ENCODE data around the gene GLYATL3. TPM values are rescaled to one million over a fixed set of nuclear protein-coding genes. Genes with fewer than 3 reads are reported as not detected.

GLYATL3 gene
- total RNA-seq, 4 donors from 2014 or later = not detected

DNA sequence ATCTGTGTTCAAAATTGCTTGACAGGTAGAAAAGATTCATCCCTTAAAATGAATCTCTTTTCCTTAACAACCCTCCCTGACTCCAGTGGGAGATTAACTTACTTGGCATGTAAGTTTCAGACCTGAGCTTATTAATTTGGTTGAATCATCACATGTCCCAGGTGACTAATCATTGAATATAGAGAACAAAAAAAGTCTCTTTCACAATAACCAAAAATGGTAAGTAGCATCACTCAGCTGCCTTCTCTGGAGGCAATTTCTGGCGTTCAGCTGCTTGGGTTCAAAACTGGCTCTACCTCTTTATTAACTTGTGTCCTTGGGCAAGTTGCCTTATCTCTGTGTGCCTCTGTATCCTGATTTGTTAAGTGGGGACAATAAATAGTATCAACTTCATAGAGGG, 53.7 kb downstream of the GLYATL3 start:
- H3K27me3 ChIP-seq = peaks cover 13 to 21% (median 20%) of the 10 kb centered on the region in 3 donors
- H3K4me1 ChIP-seq = peaks cover 0 to 10% of the 10 kb centered on the region in 2 donors
- DNase-seq (no peak), ATAC-seq (no peak)
- in situ Hi-C loops (cut with MboI; ENCODE audit: low sequenced_read_pairs in 4 of 4) = no loop called here
- H3K4me3 ChIP-seq = no peak overlapping the region
- intact Hi-C loops (cut with DNase I; ENCODE audit: low total_unique reads) = no loop called here
- H3K27ac ChIP-seq = peak overlapping the region in 1 of 4 donors; percentile 15
- TF ChIP-seq, protein P1, sequence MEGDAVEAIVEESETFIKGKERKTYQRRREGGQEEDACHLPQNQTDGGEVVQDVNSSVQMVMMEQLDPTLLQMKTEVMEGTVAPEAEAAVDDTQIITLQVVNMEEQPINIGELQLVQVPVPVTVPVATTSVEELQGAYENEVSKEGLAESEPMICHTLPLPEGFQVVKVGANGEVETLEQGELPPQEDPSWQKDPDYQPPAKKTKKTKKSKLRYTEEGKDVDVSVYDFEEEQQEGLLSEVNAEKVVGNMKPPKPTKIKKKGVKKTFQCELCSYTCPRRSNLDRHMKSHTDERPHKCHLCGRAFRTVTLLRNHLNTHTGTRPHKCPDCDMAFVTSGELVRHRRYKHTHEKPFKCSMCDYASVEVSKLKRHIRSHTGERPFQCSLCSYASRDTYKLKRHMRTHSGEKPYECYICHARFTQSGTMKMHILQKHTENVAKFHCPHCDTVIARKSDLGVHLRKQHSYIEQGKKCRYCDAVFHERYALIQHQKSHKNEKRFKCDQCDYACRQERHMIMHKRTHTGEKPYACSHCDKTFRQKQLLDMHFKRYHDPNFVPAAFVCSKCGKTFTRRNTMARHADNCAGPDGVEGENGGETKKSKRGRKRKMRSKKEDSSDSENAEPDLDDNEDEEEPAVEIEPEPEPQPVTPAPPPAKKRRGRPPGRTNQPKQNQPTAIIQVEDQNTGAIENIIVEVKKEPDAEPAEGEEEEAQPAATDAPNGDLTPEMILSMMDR (IDR thresholded peaks at IDR 0.05 in 4 of 5, conservative IDR thresholded peaks at IDR 0.05 in 1 of 5) = no peak
- TF ChIP-seq POLR2A (IDR thresholded peaks at IDR 0.05) = no peak
- no peaks in the 10 kb centered on the region for H3K36me3 ChIP-seq
- no peaks in the 10 kb centered on the region for H3K9me3 ChIP-seq

DNA sequence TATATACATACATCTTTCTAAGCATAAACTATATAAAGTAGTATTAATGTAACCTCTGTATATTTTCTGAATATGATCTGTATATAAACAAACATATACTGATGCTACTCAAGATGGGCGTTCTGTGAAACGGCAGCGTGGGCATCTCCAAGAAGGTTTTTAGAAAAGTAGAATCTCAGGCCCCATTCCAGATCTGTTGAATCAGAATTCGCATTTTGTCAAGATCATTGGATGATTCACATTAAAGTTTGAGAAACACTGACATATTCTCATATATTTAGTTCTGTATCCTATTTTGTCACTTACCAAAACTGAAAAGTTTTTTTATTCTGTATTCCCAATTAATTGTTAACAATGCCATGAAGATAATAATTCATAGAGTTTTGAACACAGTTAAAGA, 56.2 kb downstream of the GLYATL3 start:
- H3K4me1 ChIP-seq = peaks cover 0 to 5% of the 10 kb centered on the region in 2 donors

DNA sequence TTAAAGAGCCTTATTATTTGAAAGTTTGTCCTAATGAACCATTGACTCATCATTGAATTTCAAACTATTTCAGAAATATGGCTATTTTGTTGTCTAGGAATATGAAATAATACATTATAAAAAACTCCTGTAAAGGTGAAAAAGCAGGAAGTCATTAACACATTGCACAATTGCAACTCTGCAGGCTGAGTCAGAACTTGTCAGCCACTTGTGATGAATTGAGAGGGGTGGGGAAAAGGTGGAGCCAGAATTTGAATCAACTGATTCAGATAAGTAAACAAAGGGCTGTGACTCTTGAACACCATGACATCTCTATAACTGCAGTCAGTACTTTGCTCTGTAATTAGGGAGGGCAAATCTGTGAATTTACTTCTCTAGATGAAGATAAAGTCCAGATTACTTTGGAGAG, 56.7 kb downstream of the GLYATL3 start:
- ATAC-seq = no peak
- TF ChIP-seq, protein P1 (IDR thresholded peaks at IDR 0.05 in 4 of 5, conservative IDR thresholded peaks at IDR 0.05 in 1 of 5) = no peak
- no peak for TF ChIP-seq POLR2A (IDR thresholded peaks at IDR 0.05)

More for the DNA sequence above, 56.2 kb downstream of the GLYATL3 start:
- DNase-seq (no peak), ATAC-seq (no peak)
- Histone ChIP-seq H3K27me3 (peaks cover 4 to 10% (median 9%) of the 10 kb centered on the region in 3 donors), H3K9me3 (no peaks in the 10 kb centered on the region), H3K4me3 (no peak overlapping the region), H3K27ac (no peak overlapping the region), H3K36me3 (no peaks in the 10 kb centered on the region)
- TF ChIP-seq, protein P1 (IDR thresholded peaks at IDR 0.05 in 4 of 5, conservative IDR thresholded peaks at IDR 0.05 in 1 of 5) = no peak
- no peak for TF ChIP-seq POLR2A (IDR thresholded peaks at IDR 0.05)
- in situ Hi-C loops (cut with MboI; ENCODE audit: low sequenced_read_pairs in 4 of 4) = no loop called here
- intact Hi-C loops (cut with DNase I; ENCODE audit: low total_unique reads) = no loop called here

DNA sequence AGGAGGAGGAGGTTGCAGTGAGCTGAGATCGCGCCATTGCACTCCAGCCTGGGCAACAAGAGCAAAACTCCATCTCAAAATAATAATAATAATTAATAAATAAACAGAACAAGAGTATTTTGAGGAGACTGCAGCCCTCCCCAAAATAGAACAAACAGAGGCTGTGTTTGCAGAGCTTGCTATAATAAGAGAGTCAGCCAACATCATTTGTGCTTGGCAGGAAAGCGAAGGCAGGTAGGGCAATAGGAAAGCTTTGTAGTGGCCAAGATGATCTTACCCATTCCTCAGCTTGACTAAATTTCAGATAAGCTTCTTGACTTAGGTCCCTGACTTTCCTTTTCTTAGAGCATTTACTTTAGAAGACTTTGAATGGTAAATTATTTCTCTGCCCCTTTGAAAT, 57.5 kb downstream of the GLYATL3 start:
- DNase-seq (no peak), ATAC-seq (no peak)
- TF ChIP-seq POLR2A (IDR thresholded peaks at IDR 0.05) = no peak
- TF ChIP-seq, protein P1 (IDR thresholded peaks at IDR 0.05 in 4 of 5, conservative IDR thresholded peaks at IDR 0.05 in 1 of 5) = no peak
- in situ Hi-C loops (cut with MboI; ENCODE audit: low sequenced_read_pairs in 4 of 4) = no loop called here
- H3K27me3 ChIP-seq = no peaks in the 10 kb centered on the region
- H3K4me1 ChIP-seq = no peaks in the 10 kb centered on the region
- no peaks in the 10 kb centered on the region for H3K36me3 ChIP-seq
- no peaks in the 10 kb centered on the region for H3K9me3 ChIP-seq
- no peak overlapping the region for H3K4me3 ChIP-seq
- no peak overlapping the region for H3K27ac ChIP-seq
- intact Hi-C loops (cut with DNase I; ENCODE audit: low total_unique reads) = no loop called here

More for the DNA sequence above, 56.7 kb downstream of the GLYATL3 start:
- no peak overlapping the region for H3K4me3 ChIP-seq
- H3K27me3 ChIP-seq = peaks cover 0 to 5% (median 4%) of the 10 kb centered on the region in 3 donors
- in situ Hi-C loops (cut with MboI; ENCODE audit: low sequenced_read_pairs in 4 of 4) = no loop called here
- no peaks in the 10 kb centered on the region for H3K36me3 ChIP-seq
- no peak overlapping the region for H3K27ac ChIP-seq
- H3K4me1 ChIP-seq = peaks cover 0 to under 1% of the 10 kb centered on the region in 2 donors
- no peak for DNase-seq
- H3K9me3 ChIP-seq = no peaks in the 10 kb centered on the region
- intact Hi-C loops (cut with DNase I; ENCODE audit: low total_unique reads) = no loop called here

DNA sequence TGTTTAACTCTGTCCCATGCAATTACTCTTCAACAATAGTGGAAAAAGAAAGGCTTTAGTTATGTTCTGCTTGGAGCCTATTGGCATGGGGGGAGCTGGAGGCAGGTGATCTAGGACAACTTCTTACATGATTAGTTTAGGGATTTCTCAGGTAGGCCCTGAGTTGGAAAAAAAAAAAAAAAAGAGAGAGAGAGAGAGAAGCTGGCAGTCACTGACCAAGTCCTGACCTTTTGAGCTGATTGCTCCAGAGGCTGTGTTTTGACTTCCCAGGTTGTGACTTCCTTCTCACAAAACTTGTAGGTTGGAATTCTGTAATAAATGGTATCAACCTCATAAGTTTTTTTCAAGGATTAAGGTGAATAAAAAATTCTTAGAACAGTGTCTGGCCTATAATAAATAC, 58.5 kb downstream of the GLYATL3 start:
- in situ Hi-C loops (cut with MboI; ENCODE audit: low sequenced_read_pairs in 4 of 4) (no loop called here), intact Hi-C loops (cut with DNase I; ENCODE audit: low total_unique reads) (no loop called here)
- no peaks in the 10 kb centered on the region for H3K36me3 ChIP-seq
- H3K4me1 ChIP-seq = no peaks in the 10 kb centered on the region
- no peak for ATAC-seq
- no peak for DNase-seq
- TF ChIP-seq, protein P1 (IDR thresholded peaks at IDR 0.05 in 4 of 5, conservative IDR thresholded peaks at IDR 0.05 in 1 of 5) = no peak
- TF ChIP-seq POLR2A (IDR thresholded peaks at IDR 0.05) = no peak
- H3K27me3 ChIP-seq = no peaks in the 10 kb centered on the region
- no peaks in the 10 kb centered on the region for H3K9me3 ChIP-seq
- no peak overlapping the region for H3K4me3 ChIP-seq
- H3K27ac ChIP-seq = no peak overlapping the region
